H1 (cell line): ENCODE data around the gene SH3D19. TPM values are rescaled to one million over a fixed set of nuclear protein-coding genes. Genes with fewer than 3 reads are reported as not detected.

ENCODE experiments used
- SP4 ChIP-seq: IDR thresholded peaks from 2 replicates; pipeline ENCODE4 v1.6.1; 2012; ENCODE audit warnings: low read length, inconsistent platforms
- polyA plus RNA-seq, 7 experiments: library from polyadenylated mRNA; depleted of rRNA in 3 of 7; stranded (reverse) in 5 of 7; unstranded in 2 of 7; fragments of >200 nt in 5 of 7; fragments of 200-250 nt in 2 of 7; gene quantifications; 1 replicate in 5 of 7; 2 replicates in 1 of 7; 4 replicates in 1 of 7; pipeline versions ENCODE4 v1.2.1 to v1.2.3, GENCODE V29; 2011 to 2013; ENCODE audit warnings: missing spikeins in 2 of 7, mixed read lengths in 2 of 7
- total RNA-seq: library from RNA; stranded (reverse); fragmentation: NEBNext Ultra II Directional; extraction: Animal tissue kit (Norgen Biotek cat#: 25700); gene quantifications from 2 replicates; pipeline ENCODE4 v1.2.1, GENCODE V29; 2021

The SH3D19 gene
- total and polyA plus RNA-seq, 2 of the 8 experiments (the other 6 are each of a cell fraction or from before 2014, with no cell fraction given): 11.7 to 51.3 TPM

- TF ChIP-seq SP4: no peak
- TF ChIP-seq, all 59 proteins: peak for 0
Measured at GRCh38 chr4:151114338-151114737, 211.1 kb downstream of the SH3D19 start (continued).
